Colon (tissue), 2 donors: Measurements from ENCODE around the gene SUPV3L1.
"Not testable (repeated sequence)": the region's sequence is repeated elsewhere in the genome, so short reads cannot be mapped to it uniquely, and the experiment has no call there.

Experiments used
- FAIRE-seq: peaks from 2 replicates; lab custom pipeline; 2012; peaks lifted over from hg19 to GRCh38; lab: Jason Lieb, UNC
- donor health status: control.
- donor health status: control.

The SUPV3L1 gene

DNA sequence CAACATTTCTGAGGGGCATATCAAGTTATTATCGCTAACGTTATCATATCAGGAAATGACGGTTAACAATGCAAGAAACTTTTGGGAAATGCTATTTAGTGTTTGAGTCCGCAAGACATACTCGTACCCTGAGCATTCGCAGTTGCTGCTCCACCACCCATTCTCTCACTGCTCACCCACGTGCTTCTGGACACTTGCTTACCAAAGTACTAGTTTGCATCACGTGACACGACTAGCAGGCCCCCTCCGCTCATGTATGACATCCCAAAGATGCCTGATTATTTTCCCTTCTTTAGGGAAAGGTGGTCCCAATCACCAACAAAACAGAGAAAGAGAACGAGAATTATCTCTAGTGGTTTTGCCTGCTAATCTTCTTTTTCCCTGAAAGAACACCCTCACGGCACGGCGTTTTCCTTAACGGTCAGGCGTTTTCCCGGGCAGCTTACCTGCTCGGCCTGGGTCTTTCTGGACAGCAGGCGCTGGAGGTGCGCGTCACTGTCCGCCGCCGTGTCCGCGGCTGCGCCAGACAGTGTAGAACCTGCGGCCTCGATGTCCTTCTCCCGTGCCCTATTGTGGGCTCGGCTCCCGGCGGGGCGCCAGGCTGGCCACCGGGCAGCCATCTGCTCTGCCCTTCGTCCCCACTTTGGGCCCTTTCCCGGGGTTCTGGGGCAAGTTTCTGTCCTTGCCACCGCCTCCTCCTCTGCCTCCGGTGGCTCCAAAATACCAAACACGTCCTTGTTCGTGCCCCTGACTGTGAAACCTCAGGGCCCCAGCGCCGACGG is at the start of gene SUPV3L1:
SUPV3L1 (plus strand) TSS at position 492 of the 782 bp plus-strand sequence; CDS start at position 550, 58 bp downstream.
- FAIRE-seq: peak; percentile 28

DNA sequence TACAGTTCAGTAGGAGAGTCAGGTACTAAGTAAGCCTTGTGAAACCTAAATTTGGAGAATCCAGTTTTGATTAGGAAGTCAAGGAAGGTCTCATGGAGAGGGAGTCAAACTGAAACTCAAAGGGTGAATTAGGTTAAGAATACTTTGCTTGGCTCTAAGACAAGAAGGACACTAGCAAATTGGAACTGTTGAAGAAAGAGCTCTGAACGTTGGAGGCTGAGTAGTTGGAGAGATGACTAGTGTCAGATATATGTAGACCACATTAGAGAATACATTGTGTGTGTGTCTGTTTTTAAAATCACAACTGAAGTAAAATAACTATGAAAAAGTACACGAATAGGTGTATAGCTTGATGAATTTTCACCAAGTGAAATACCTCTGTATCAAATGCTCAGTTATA is 49.8 kb upstream of the SUPV3L1 start:
- no peak for FAIRE-seq

DNA sequence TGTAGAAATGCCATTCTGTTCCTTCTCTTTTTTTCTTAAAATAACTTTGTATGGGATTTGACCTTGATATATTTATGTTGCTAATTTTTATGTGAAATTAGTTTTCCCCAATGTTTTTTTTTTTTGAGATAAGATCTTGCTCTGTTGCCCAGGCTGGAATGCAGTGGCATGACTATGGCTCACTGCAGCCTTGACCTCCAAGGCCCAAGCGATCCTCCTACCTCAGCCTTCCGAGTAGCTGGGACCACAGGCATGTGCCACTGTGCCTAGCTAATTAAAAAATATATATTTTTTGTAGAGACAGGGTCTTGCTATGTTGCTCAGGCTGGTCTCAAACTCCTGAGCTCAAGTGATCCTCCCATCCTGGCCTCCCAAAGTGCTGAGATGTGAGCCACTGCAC is 40.1 kb upstream of the SUPV3L1 start:
- no peak for FAIRE-seq

DNA sequence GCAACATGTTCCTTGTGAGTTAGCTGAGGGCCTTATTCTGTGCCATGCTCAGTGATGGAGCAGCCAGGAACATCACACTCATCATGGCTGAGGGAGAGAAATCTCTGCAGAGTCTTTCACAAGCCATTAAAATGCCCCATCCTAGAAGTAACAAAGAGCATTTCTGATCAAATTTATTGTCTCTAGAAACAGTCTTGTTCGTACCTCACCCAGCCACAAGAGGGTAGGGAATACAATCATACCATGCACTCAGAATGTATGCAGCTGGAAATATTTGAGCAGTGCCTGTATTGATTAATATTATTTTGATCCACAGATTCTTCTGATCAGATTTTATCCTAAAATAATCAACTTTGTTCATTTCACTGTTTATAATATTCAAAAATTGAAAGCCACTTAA is 38.7 kb upstream of the SUPV3L1 start:
- no peak for FAIRE-seq

DNA sequence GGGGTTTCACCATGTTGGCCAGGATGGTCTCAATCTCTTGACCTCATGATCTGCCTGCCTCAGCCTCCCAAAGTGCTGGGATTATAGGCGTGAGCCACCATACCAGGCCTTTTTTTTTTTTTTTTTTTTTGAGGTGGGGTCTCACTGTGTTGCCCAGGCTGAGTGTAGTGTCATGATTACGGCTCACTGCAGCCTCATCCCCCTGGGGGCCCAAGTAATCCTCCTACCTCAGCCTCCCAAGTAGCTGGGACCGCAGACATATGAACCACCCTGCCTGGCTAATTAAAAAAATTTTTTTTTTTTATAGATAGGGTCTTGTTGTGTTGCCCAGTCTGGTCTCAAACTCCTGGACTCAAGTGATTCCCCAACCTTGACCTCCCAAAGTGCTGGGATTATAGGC is 38.0 kb upstream of the SUPV3L1 start:
- not testable (repeated sequence) for FAIRE-seq

DNA sequence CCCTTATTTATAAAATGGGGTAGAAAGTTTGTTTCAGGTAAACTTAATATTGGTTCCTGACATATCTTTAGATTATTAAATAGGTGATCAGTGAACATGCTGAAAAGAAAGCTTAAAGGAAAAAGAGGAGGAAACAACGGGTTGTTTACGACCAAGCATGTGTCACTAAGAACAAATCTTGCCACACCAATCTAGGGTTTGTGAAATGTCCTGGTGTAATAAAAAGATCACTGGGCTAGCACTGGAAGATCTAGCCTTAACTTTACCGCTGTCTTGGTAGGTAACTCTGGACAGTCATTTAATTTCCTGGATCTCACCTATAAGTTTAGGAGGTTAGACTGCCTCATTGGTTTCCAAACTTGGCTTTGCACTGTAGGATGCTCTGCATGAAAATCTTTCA is 37.1 kb upstream of the SUPV3L1 start:
- FAIRE-seq: no peak

DNA sequence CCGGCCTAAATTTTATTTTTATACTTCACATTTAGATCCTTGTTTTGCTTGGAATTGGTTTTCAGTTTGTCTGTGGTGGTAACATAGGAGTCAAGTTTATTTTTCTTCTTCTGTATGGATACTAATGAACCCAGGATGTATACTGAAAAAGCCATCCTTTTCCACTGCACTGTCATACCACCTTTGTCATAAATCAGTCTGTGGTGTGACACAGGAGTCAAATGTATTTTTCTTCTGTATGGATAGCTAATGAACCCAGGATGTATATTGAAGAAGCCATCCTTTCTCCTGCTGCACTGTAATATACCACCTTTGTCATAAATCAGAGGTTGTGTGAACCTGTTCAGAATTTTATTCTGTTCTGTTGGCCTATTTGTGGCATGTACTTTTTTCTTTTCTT is 34.7 kb upstream of the SUPV3L1 start:
- FAIRE-seq: no peak

DNA sequence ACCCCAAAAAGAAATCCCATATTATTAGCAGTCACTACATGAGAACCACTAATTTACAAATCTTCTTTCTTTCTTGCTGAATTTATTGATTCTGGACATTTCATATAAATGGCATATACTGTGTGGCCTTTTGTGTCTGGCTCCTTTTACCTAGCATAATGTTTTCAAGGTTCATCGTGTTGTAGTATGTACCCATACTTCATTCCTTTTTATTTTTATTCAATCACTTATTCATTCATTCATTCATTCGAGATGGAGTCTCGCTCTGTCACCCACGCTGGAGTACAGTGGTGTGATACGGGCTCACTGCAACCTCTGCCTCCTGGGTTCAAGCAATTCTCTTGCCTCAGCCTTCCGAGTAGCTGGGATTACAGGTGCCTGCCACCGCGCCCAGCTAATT is 34.2 kb upstream of the SUPV3L1 start:
- no peak for FAIRE-seq

DNA sequence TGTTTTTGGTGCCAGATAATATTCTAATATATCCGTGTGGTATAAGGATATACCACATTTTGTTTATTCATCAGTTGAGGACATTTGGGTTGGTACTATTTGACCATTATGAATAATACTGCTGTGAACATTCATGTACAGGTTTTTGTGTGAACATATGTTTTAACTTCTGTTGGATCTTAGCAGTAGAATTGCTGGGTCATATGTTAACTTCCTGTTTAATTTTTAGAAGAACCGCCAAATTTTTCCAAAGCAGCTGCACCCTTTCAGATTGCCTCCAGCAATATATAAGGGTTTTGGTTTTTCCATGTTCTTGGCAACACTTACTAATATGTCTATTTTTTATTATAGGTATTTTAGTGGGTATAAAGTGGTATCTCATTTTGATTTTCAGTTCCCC is 33.3 kb upstream of the SUPV3L1 start:
- FAIRE-seq: no peak

DNA sequence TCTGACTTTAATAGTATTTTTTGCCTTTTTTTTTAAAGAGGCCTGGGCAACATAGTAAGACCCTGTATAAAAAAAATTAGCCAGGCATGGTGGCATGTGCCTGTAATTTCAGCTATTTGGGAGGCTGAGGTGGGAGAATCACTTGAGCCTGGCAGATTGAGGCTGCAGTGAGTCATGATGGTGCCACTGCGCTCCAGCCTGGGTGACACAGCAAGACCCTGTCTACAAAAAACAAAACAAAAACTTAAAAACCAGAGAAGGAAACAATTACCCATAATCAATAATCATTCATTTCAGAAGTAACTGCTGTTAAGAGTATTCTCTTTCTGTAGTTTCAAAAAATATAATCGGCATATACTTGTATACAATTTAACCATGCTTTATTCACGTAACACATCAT is 28.1 kb upstream of the SUPV3L1 start:
- no peak for FAIRE-seq

DNA sequence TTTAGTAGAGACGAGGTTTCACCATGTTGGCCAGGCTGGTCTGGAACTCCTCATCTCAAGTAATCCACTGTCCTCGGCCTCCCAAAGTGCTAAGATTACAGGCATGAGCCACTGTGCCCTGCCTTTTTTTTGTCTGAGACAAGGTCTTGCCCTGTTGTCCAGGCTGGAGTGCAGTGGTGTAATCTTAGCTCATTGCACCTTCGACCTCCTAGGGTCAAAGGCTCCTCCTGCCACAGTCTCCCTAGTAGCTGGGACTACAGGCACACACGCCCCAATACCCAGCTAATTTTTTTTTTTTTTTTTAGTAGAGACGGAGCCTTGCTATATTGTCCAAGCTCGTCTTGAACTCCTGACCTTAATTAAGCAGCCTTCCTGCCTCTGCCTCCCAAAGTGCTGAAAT is 26.8 kb upstream of the SUPV3L1 start:
- FAIRE-seq: no peak

DNA sequence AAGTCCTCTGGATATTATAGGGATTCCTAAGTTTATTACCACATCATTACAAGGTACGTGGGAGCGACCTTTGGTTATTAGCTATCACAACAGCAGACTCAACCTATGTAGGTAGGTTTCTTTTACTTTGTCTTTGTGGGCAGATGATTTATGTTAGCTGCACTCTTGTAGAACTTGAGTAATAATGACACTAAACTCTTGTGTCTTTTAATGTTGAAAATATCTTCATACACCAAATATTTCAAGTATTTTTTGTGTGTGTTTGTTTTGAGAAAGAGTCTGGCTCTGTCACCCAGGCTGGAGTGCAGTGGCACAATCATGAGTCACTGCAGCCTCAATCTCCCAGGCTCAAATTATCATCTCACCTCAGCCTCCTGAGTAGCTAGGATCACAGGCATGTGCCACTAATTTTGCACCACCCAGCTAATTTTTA is 19.2 kb upstream of the SUPV3L1 start:
- no peak for FAIRE-seq

DNA sequence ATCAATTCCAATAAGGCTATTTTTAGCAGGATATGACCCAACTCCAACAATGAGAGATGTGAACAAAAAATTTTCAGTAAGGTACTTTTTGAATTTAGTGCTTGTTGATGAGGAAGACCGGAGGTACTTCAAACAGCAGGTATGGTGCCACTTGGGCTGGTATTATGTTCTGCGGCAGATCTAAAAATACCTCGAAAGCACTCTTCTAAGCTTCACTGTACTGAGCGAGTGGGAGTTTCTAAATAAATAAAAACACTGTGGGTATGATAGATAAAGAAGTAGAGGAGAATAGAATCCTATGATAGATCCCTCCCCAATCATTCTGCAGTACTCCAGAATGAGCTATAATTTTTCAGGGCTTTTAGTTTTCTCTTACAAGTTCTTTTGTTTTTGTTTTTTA is 11.5 kb upstream of the SUPV3L1 start:
- FAIRE-seq: no peak

DNA sequence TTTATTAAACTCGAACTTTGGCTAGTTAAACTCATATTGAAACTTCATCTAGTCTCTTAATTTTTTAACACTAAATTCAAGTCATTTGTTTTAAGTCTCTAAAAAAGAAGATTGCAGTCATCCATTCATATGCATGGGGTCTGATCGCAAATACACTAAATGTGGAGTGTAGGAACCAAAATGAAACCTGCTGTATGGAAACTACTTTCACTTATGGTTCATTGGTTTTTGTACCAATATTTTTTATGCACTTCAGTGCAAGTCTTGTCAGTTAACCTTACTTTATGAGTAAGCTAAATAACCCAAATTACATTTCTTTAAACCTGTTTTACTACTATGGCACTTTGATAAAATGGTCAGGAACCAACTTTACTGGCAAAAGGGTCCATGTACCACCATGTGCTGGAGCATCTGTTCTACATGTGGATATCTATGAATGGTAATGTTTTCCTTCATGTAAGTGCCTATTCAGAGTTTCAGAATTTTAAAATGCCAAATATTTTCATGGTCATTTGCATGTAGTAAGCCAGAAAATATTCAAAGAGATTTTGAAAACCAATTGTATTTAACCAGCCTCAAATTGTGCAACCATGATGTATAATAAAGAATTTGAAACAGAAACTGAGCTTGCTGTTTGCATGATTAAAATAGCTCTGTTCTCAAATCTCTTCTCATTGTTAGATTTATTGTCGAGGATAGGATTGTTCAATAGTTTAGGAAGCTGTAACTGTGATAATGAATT is 7.6 kb upstream of the SUPV3L1 start:
- FAIRE-seq: no peak

DNA sequence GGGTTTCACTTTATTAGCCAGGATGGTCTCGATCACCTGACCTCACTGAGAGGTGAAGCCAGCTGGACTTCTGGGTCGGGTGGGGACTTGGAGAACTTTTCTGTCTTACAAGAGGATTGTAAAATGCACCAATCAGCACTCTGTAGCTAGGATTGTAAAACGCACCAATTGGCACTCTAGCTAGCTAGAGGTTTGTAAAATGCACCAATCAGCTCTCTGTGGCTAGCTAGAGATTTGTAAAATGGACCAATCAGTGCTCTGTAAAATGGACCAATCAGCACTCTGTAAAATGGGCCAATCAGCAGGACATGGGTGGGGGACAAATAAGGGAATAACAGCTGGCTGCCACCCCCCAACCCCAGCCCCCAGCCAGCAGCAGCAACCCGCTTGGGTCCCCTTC is 4.7 kb upstream of the SUPV3L1 start:
- FAIRE-seq: not testable (repeated sequence)

DNA sequence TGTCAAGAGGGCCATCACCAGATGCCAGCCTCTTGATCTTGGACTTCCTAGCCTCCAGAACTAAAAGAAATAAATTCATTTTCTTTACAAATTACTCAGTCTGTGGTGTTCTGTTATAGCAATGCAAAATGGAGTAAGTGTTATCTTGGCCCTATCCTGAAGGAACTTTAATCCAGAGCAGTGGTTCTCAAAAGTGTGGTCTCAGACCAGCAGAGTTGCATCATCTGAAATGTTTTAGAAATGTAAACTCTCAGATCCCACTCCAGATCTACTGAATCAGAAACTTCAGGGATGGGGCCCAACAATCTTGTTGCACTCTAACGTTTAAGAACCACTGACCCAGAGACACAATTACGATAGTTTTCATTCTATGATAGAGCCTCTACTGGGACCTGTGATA is 3.2 kb upstream of the SUPV3L1 start:
- no peak for FAIRE-seq

DNA sequence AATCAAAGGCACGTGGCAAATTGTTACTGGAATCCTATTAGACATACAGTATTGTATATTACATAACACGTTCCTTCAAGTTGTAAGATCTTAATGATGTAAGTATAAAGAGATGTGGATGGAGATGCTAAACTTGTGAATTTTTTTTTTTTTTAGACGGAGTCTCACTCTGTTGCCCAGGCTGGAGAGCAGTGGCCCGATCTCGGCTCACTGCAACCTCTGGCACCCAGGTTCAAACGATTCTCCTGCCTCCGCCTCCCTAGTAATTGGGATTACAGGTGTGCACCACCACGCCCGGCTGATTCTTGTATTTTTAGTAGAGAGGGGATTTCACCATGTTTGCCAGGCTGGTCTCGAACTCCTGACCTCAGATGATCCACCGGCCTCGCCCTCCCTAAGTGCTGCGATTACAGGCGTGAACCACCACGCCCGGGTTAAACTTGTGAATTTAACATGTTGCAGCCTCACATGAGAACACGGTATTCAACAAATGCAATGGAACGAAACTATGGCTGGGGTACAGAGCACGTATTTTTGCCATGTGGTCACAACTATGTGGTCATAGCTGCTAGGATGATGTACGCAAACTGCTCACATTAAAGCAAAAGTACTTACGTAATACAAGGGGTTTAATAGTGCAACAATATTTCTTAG is 818 bp upstream of the SUPV3L1 start:
- no peak for FAIRE-seq

DNA sequence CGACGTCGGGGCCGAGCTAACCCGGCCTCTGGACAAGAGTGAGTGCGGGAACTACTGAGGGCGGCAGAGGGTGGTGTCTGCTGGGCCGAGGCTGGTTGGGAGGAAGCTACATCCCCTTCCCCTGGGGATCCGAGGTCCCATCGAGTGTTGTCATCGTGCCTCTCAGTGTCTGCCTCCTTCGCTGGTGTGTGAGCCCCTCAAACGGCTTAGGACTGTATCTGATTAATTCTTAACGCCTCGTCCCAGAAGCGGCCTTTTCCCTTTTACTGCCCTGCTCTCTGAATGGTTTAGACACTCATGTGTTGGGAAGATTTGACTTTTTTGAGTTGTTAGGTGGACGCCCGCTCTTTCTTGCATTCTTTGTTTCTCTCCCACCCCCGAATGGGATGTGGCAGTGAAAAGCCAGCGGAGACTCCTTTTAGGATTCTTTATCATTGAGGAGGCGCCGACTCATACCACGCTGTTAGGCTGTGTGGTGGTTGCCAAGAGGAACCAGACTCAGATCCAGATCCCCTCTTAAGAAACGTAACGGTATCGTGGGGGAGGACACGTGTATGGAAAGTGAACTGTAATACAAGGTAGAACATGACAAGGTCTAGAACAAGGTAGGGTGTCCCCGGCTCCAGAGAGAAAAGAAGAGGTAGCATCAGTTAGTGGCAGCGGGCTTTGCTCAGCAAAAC is 631 bp downstream of the SUPV3L1 start:
- no peak for FAIRE-seq

DNA sequence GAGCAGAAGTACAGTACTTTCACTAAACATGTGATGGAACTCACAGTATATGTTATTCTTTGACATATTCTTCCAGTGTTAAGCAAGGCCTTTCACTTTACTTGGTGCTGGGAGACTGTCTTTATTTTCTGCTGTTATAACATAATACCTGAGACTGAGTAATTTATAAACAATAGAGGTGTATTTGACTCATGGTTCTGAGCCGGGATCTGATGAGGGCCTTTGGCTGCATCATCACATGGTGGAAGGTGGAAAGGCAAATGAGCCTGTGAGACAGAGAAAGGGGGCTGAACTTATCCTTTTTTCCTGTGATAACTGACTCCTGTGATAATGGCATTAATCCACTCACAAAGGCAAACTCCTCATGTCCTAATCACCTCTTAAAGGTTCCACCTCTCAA is 1.4 kb downstream of the SUPV3L1 start:
- no peak for FAIRE-seq

DNA sequence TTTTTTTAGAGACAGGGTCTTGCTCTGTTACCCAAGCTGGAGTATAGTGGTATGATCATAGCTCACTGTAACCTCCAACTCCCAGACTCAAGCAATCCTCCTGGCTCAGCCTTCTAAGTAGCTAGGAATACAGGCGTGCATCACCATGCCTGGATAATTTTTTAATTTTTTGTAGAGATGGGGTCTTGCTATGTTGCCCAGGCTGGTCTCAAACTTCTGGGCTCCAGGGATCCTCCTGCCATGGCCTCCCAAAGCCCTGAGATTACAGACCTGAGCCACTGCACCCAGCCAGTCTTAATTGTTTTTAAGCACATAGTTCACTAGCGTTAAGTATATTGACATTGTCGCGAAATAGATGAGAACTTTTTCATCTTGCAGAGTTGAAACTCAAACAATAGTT is 2.0 kb downstream of the SUPV3L1 start:
- no peak for FAIRE-seq

DNA sequence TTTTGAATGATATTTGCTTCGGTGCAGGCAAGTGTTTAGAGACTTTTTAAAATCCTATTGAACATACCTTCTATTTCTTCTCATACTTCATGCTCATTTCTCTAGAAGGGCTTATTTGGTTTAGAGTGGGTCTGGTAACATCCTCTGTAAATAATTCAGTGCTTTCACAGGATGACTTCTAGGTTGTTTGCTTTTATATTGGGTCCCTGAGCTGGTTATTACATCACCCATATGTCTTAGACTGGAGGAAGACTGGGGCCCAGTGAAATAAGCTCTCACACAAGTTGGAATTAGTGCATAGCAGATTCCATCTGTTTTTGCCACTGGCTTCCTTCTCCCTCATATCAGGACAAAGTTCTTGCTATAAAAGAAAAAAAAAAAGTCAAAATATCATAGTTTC is 6.5 kb downstream of the SUPV3L1 start:
- FAIRE-seq: no peak

DNA sequence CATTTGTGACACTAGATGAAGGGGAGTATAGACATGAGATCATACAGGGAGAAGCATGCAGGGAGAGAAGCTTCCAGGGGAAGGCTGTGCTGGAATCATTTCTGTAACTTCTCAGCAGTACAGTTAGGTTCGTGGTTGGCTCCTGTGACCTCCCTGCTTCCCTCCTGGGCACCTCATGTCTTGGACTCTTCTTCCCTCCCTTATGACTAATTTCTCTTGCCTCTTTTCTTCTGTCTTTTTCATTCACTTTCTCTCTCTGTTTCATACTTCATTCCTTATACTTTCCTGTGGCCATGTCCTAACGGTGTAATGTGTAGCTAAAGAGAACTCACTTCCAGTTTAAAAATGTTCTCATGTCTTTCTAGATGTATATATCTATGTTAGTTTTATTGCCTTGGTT is 21.0 kb downstream of the SUPV3L1 start:
- FAIRE-seq: no peak

DNA sequence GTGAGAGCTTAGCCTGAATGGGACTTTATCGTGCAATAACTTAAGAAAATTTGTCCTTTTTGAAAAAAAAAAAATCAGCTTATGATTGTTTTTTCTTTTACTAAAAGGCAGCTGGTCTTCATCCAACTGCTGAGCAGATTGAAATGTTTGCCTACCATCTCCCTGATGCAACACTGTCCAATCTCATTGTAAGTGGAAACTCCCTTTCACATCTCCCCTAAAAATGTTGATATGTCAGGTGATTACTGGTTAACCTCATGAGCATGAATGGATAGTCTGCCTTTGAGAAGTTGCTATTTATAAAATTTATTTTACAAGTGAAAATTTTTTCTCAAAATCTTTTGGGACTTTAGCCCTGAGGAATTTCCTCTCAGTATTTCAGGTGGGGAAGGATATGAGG is 22.3 kb downstream of the SUPV3L1 start:
- FAIRE-seq: no peak
